GM18858 (cell line): ENCODE results near the gene TENM4.

Experiments used
- ATAC-seq: cut with Tn5 transposase; IDR thresholded peaks from one replicate; pipeline ENCODE4 v1.9.1; 2021; ENCODE audit not compliant: unreplicated experiment

Gene TENM4

DNA sequence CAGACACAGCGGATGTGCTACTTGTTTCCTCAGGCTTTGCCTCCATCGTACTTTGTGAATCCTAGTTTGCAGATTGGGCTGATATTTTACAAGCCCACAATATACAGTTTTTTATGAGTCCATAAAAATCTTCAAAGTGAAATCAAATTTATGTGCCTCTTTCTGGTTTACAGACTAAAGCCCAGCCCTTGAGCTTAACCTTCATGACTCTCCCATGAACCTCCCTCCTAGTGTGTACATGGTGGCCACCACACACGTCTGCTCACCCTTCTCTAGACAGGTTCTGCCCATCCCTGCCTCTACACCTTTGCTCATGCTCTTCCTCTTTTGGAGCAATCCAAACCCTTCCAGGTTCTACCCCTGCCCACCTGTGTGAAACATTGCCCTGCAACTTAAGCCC lies 129.4 kb downstream of the TENM4 start:
- no peak for ATAC-seq

DNA sequence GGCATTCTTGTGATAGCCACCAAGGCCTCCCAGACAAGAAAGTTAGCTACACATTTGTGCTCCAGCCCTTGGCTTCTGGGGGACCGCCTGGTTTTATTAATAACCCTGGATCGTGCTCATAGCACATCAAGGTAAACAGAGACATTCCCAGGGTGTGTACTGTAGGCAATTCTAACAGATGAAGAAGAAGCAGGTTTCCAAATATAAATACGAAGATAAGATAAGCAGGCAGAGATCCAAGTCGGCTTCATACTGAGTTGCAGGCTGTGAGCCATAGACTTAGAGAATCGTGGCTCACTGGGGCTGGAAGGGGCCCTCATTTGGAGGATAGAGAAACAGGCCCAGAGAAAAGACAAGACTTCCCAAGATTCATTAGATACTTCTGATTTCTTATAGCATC lies 131.4 kb downstream of the TENM4 start:
- no peak for ATAC-seq

DNA sequence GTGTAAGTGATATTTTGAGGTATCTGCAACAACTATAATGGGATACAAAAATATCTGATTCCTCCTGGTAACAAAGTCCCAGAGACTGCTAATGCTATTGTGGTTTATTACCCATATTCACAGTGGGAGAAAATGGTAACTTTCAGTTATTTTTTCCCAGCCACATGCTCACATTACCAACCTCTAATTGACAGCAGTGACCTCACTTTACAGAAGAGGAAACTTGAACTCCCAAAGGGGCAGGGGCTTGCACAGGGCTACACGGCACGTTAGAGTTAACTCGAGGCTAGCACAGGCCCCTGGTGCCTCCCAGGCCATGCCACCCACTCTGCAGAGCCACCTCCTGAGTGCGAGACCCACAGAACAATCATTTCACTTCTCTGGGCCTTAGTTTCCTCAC lies 132.4 kb downstream of the TENM4 start:
- ATAC-seq, result no peak

DNA sequence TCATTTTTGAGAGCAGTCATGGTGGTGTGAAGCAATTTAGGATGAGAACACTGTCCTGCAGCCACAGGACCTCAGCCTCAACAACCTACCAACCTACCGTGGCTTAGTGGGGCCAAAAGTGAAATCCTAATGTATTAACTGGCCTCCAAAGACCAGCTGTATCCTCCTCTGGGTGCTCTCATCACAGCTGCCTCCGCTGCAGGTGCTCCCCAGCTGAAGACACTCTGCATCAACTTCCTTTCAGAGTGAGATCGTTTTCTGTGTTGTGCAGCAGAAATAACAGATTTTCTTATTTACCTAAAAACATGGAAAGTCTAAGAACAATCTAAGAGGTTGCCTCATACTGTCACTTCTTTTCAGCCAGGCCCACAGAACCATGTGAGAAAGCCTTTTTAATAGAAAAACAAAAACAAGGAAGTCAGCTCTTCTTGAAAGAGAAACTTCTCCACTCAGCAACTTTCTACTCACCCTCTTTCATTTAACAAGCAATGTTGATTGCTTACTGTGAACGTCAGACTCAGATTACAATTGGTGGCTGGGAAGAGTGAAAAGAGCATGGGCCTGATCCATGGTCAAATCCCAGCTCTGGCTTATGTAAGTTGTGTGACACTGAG lies 136.1 kb downstream of the TENM4 start:
- no peak for ATAC-seq

DNA sequence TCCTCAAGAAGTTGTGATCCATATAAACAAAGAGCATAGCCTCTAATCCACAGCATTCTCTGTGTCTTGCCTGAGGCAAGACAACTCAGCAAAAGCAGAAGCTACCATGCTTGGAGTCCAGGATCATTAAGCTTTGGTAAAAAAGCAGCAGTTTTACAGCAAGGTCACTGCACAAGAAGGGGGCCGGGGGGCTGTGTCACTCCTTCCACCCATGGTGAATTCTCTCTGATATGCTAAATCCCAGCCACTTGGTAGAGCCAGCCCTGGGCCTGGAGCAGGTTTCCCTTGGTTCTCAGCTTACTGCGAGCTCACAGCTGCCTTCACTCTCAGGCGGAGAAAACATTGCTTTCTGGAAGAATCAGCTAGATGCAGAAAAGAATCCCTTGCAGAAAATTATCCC lies 144.7 kb downstream of the TENM4 start:
- no peak for ATAC-seq

DNA sequence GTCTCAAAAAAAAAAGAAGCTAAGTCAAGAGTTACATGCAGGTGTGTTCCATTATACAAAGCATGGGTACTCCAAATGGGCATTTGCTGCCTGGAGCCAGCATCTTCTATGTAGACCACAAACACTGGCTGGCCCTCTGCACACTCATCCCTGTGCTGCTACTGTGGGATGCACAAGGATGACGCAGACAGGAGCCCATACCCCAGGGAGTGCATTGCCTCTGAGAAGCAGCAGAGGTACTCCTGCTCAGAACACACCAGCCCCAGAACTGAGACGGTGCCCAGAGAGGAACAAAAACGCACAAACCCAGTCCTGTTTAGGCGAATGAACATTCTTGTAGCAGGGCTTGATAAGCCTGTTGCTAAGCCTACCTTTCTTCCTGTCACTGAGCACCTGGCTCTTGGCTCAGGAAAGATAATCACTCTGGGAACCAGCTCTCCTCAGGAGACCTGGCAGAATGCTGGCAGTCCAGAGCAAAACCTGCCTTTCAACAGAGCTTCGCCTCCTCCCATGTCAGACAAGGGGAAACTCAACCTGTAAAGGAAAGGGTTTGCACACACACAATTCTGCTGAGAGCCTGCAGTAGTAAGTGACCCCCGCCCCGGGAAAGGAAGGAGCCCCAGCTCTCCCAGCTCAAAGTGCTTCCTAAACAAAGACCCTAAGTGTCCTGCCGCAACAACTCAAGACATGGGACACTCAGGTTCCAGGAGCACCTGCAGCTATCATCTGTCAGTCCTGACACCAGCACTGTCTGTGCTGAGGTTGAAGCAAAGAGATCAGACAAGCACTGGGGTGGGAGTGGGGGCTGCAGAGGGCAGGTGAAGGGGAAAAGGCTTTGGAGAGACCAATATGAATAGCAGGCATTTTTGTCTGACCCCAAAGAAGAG lies 145.7 kb downstream of the TENM4 start:
- no peak for ATAC-seq

DNA sequence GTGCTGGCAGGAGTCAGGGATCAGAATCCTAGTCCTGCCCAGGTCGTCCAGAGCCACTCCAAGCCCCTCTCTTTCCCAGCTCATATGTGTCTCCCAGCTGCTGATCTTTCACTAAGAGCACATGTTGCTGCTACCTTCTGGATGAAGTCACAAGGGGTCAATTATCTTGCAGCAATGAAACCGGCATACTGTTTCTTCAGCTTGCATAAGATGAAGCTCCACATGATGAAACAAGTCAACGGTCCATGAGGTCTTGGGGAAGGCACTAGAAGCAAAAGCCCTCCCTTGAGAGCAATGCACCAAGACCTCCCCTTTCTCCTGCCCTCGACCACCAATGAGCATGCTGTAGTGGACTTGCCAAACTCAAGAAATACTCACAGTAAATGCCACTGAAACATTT lies 148.9 kb downstream of the TENM4 start:
- ATAC-seq, result no peak

DNA sequence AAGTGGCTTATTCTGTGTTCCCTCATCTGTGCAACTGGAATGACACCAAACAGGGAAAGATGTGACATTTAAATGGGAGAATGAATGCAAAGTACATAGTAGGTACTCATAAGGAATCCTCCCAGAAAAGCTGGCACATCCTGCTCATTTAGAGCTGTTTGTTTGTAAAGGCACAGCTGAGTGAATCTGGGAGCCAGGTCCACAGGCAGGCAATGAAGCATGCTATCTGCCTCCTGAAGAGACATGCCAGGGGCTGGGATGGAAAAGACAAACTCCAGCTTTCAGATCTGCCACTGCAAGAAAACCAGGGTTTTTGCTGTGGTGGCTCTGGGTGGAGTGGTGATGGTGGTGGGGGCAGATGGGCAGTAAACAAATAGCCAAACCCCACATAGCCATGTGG lies 150.1 kb downstream of the TENM4 start:
- no peak for ATAC-seq

DNA sequence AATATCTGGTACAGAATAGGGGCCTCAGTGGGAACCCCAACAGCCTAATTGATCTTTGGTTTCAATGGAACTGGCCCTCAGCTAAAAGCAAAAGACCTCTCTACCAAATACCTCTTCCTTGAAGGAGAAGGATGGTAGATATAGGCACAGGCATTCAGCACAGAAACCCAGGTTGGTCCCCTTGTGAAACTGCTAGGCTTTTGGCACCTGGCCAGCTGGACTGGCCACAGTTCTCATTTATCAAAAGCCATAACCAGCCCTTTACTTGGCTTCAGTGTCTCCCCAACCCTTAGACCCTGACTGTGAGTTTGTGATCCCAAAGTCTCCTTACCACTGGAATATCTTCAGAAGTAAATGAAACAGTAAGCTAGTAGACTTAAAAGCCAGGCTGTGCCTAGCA lies 152.9 kb downstream of the TENM4 start:
- ATAC-seq, result no peak

DNA sequence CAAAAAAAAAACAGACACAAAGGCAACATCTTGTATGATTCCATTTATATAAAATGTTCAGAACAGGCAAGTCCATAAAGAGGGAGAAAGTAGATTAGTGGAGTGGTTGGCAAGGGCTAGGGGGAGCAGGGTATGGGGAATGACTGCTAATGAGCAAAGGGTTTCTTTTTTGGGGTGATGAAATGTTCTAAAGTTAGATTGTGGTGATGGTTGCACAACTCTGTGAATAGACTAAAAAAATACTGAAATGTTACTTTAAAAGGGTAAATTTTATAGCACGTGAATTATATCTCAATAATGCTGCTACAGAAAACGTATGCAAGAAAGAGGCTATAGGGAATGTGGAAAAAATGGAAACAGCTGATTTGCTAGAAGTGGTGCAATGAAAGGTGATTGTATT lies 155.1 kb downstream of the TENM4 start:
- no peak for ATAC-seq

DNA sequence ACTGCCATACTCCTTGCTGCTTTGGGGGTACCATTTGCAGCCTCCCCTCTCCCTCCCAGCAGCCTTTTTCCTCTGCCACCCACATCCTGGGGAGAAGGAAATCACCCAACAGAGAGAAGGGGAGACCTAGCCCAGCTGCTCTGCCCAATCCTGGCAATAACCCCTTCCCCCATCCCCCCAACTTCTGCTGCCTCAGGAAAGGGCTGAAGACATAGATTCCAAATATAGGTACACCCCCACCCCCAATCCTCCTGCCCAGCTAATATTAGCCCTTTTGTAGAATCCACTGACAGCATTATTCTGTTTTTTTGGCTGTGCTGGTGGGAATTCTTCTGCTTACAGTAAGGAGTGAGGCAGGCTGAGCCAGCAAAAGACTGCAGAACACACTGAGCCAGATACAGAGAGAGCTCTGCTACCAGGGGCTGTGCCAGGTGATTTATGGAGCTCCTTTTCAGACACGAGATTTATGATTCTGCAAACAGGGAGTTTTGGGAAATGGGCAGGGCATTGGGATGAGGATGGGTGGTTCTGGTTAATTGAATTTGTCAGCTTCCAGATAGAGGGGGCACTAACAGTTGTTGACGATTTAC lies 164.0 kb downstream of the TENM4 start:
- ATAC-seq, result no peak

DNA sequence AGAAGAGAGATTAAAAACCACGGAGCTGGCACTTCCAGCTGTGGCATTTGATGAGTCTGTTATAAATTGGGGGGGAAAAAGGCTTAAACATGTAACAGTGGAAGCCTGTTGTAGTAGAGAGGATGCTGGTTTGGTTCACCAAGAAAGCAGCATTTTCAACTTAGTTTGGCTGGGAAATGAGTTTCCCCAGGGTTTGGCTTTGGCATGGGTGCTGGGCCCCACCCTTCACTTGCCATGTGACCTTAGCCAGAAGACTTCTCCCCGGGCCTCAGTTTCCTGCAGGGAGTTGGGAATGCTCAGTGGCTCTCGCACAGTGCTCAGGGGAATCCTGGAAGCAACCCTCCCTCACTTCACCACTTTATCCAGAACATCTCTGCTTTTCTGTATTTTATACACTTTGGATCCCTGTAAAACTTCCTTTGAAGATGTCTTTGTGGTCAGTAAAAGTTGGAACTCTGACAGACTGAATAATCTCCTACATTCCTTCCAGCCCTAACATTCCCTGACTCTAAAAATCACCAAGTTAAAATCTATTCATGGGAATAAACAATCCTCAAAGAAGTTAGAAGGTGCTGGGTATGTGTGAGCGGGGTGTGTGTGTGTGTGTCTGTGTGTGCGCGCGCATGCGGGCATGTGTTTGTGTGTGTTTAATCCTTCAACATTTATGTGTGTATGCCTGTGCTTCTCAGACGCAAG lies 166.0 kb downstream of the TENM4 start:
- ATAC-seq, result no peak

DNA sequence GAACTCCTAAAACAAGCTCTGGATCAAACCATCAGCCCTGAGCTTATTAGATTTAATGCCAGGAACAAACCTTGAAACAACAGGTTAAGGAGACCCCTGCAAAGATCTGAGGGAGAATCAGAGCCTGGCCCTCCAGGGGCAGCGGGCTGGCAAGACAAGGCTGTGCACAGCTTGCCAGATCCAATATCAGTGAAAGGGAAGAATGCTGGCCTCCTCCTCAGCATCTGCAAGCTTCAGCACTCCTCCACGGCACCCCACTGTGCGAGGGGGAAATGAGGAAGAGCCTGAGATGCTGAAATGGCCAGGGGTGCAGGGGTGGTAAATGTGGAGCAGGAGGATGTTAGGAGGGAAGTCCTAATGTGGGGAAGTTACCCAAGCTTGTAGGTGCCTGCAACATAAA lies 167.0 kb downstream of the TENM4 start:
- no peak for ATAC-seq

DNA sequence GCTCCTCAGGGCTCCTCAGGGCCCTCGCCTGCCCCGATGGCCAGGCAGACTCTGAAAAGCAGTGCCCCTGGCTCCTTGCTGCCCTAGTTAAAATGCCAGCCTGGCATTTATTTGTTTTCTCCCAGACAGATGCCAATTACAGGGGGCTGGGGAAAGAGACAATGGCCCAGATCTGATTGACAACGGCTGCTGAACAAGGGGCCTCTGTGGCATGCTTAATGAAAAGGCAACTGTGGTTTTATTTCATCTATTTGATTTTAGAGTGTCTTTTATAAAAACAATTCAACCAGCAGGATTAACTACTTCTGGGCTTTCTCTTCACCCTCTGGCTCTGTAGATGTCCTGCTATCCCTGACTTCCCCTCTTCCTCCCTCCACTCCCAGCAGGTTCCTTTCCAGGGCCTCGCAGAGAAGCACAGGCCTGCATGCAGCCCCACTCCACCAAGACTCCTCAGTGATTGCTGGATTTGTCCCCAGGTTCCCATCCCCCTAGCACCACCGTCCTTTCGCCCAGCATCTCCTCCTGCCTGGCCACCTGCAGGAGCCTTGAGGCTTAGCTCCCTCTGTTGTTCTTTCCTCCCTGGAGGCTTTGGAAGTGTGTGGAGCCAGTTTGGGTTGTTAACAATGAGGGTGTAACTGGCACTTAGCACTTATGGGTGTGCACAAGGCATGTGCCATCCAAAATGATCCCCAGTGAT lies 171.1 kb downstream of the TENM4 start:
- no peak for ATAC-seq

DNA sequence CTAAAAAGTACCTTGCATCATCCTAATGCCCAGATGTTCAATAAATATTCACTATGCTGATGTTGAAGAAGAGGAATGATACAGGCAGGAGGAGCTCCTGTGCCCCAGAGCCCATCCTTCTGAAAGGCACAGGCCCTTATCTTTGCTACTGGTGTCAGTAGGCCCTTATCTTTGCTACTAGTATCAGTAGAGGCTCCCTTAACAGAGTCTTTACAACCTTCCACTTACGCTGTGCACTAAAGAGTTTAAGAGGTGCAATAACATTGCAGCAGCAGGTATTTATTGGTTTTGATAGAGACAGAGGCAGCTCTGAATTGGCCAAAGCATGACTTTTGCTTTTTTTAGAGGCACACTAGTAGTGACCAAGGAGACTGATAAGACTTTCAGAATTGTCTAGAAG lies 174.4 kb downstream of the TENM4 start:
- ATAC-seq, result no peak

DNA sequence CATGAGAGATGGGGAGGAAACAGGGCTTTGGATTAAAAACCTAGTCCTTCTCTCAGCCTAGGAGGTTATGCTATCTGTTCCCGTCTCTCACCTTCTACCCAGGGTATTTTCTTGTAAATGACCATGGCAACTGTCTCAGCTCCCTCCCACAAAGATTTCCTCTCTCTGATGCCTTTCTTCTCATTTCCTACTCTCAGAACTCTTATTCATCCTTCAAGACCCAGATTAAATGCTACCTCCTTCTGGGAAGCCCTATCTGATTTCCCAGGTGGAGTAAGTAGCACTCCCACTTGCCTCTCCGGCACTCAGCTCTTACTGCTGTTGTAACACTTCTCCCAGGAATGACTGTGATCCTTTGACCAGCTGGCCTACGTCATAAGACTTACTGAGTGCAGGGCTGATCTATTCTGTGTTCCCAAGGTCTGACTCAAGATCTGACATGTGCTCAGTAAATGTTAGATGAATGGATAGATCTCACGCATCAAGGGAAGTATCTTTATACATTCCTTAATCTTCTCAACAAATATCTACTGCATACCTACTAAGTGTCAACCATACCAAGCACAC lies 175.0 kb downstream of the TENM4 start:
- ATAC-seq, result no peak

DNA sequence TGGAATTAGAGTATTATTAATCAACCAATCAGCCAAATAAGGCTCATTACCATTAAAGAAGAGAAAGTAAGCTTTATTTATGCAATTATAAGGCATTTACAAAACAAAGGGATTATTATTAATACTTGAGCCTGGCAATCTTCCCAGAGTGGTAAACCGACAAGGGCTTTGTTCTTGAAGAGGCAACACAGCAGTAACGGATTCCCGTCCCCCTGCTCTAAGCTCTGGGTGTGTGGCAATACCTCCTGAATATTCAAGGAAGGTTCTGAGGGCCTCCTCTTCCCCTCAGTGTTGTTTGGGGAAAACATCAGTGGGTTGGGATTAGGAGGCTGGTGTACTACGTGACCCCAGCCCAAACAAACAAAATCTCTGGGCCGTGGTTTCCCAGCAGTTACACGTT lies 176.5 kb downstream of the TENM4 start:
- ATAC-seq, result no peak

DNA sequence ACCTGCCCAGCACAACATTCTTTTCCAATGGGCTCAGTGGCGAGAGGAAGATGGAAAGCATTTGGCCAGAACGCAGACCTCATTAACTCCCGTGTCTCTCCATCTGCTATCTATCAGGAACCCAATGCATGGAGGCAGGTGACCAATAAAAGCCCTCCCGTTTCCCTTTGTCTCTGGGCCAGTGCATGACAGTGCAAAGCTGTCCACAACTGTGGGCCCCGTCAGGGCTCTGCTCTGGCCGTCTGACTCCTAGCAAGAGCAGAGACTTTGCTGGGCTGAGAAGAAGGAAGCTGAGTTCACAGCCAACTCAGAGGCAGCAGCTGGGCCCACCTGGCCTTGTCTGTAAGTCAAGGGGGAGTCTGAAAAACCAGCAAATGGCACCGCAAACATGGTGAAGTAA lies 177.8 kb downstream of the TENM4 start:
- ATAC-seq, result no peak

DNA sequence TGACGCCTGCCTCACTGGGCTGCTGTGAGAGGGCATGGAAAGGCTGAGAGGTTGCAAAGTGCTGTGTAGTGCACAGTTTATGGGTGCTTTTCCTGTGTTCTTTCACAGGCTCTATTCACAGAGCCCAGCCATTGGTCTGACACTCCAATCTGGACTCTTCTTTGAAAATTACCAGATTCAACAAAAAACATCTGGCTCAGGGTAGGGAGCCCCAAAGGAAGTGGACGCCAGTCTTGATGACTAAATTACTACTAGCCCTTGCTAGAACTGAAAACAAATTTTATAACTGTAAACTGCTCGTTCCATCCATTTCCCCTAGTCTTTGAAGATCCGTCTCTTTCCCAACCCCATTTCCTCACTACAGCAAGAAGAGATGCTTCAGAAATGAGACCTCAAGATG lies 178.6 kb downstream of the TENM4 start:
- ATAC-seq, result no peak

DNA sequence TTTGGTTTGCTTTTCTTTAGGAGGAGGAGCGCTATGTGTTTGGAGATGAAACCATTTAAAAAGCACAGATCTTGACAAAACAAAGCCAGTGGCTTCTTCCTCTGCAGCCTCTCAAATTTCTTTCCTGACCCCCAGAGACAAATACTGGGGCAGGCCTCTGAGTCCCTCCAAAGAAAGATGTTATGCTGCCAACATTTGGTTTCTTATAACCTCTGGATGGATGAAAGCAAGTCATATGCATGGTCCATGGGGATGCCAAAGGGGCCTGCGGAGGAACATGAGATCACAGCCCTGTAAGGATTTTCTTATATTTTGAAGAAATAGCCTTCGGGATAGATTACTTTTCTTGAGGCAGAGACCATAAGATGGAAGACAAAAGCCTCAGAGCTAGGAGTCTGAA lies 179.1 kb downstream of the TENM4 start:
- no peak for ATAC-seq

DNA sequence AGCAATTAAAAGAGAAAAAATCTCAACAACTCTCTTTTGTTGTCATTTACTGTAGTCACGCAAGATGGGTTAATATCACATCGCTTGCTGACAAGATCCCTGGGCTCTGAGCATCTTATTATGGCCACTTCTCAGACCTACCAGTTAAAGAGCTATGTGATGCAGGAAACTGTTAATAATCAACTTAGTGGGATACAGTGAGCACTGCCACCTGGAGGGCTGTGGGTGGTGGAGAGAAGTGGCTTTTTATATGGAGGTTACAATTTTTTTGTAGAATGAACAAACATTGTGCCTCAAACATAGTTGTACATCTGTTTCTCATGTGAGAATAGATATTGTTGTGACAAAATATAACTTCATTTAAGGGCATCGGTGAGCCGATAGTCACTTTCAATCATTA lies 181.0 kb downstream of the TENM4 start:
- no peak for ATAC-seq
